Measurements from ENCODE around the gene GMIP. TPM values are rescaled to one million over a fixed set of nuclear protein-coding genes. Genes with fewer than 3 reads are reported as not detected.

GMIP gene
- total RNA-seq, 1 donor from 2014 or later = 17.0 TPM

- no peak for DNase-seq (ENCODE audit: low read depth)
- TF ChIP-seq CTCF (conservative IDR thresholded peaks at IDR 0.05; ENCODE audit: low read depth, low read length) = no peak
- H3K4me3 ChIP-seq (ENCODE audit: low read depth, low read length) = no peak overlapping the region
Observed at GRCh38 chr19:19656451-19657396, 13.3 kb upstream of the GMIP start.

- no peak overlapping the region for H3K4me3 ChIP-seq (ENCODE audit: low read depth, low read length)
- no peak for DNase-seq (ENCODE audit: low read depth)
- no peak for TF ChIP-seq CTCF (conservative IDR thresholded peaks at IDR 0.05; ENCODE audit: low read depth, low read length)
Observed at GRCh38 chr19:19655641-19656343, 12.3 kb upstream of the GMIP start.

- no peak for DNase-seq (ENCODE audit: low read depth)
- H3K4me3 ChIP-seq (ENCODE audit: low read depth, low read length) = no peak overlapping the region
- TF ChIP-seq CTCF (conservative IDR thresholded peaks at IDR 0.05; ENCODE audit: low read depth, low read length) = no peak
Observed at GRCh38 chr19:19655051-19655594, 11.7 kb upstream of the GMIP start.

GRCh38 chr19:19654441-19654840 lies 11.0 kb upstream of the GMIP start:
- no peak for DNase-seq (ENCODE audit: low read depth)
- TF ChIP-seq CTCF (conservative IDR thresholded peaks at IDR 0.05; ENCODE audit: low read depth, low read length) = no peak
- no peak overlapping the region for H3K4me3 ChIP-seq (ENCODE audit: low read depth, low read length)

DNA sequence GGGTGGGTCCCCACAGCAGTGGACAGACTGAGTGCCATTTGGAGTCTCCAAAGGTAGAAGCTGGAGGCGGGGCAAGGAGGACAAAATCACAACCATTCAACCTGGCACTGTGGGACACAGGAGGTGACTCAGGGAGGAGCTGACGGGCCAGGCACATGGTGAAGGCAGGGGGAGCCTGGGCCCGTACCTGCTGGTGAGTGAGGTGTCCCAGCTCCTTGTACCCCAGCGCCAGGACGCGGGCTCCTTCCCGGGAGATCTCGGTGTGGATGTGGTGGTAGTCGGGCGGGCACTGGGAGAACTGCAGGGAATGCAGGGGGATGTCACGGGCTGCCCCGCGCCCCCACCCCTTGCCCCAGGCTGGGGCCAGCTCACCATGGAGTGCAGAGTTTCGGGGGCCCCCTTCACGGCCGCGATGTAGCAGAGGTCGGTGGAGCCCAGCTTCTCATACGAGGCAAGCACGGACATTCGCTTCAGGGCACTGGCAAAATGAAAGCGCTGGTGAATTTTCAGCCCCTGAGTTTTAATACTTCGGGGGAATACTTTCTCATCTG lies 10.2 kb upstream of the GMIP start:
- H3K4me3 ChIP-seq (ENCODE audit: low read depth, low read length) = no peak overlapping the region
- no peak for DNase-seq (ENCODE audit: low read depth)
- TF ChIP-seq CTCF (conservative IDR thresholded peaks at IDR 0.05; ENCODE audit: low read depth, low read length) = no peak

- no peak for DNase-seq (ENCODE audit: low read depth)
Observed at GRCh38 chr19:19652482-19653295, 9.2 kb upstream of the GMIP start.

More at GRCh38 chr19:19652482-19653295, 9.2 kb upstream of the GMIP start:
- no peak overlapping the region for H3K4me3 ChIP-seq (ENCODE audit: low read depth, low read length)
- TF ChIP-seq CTCF (conservative IDR thresholded peaks at IDR 0.05; ENCODE audit: low read depth, low read length) = no peak
